ENCODE results near the gene SLC24A3.

SLC24A3 gene

GRCh38 chr20:19706463-19706862, 494.0 kb downstream of the SLC24A3 start:
- Mint-ChIP-seq H3K36me3 (ENCODE audit: low read depth) (peaks cover 18% of the 10 kb centered on the region), H3K27ac (no peak overlapping the region), H3K27me3 (ENCODE audit: low read depth) (no peaks in the 10 kb centered on the region), H3K9me3 (peaks cover 16% of the 10 kb centered on the region), H3K4me3 (no peak overlapping the region), H3K4me1 (peaks cover 30% of the 10 kb centered on the region)
- no peak for TF ChIP-seq CTCF (IDR thresholded peaks at IDR 0.05; ENCODE audit: unreplicated experiment in 3 of 3)

DNA sequence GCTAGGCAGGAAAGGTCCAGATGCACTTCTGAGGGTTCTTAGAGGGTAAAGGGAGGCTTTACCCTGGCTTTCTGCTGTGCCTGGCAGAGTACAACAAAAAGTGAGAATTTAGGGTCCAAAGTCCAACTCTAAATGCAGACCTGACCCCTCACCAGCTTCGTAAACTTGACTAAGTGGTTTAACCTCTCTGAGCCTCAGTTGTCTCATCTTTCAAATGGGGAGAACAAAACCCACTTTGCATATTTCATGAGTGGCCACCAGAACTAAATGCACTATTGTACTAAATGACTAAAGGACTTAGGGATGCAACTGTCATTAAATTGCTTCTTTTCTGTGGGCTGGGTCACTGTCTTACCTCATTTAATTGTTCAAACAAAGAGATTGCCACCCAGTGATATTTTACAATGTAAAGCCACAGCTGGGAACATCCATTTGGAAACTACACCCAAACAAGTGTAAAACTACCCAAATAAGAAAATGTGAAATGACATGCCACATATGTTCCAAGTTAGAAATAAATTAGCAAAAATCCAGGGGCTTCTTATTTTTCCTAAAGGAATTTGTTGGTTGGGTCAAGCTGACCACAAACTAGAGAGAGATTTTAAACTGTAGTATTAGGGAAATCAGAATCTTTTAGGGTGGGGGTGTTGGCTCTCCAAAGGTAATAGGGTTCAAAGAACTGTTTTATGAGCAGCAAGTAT, 497.3 kb downstream of the SLC24A3 start:
- TF ChIP-seq CTCF (IDR thresholded peaks at IDR 0.05; ENCODE audit: unreplicated experiment in 3 of 3): no peak
- peak overlapping the region in 1 of 3 experiments; percentile 43 for H3K4me3 Mint-ChIP-seq
- H3K4me1 Mint-ChIP-seq: peaks cover 57% of the 10 kb centered on the region
- no peaks in the 10 kb centered on the region for H3K27me3 Mint-ChIP-seq (ENCODE audit: low read depth)
- H3K27ac Mint-ChIP-seq: peak overlapping the region; percentile 74 to 92 (median 90)
- H3K9me3 Mint-ChIP-seq: no peaks in the 10 kb centered on the region
- H3K36me3 Mint-ChIP-seq (ENCODE audit: low read depth): no peaks in the 10 kb centered on the region

DNA sequence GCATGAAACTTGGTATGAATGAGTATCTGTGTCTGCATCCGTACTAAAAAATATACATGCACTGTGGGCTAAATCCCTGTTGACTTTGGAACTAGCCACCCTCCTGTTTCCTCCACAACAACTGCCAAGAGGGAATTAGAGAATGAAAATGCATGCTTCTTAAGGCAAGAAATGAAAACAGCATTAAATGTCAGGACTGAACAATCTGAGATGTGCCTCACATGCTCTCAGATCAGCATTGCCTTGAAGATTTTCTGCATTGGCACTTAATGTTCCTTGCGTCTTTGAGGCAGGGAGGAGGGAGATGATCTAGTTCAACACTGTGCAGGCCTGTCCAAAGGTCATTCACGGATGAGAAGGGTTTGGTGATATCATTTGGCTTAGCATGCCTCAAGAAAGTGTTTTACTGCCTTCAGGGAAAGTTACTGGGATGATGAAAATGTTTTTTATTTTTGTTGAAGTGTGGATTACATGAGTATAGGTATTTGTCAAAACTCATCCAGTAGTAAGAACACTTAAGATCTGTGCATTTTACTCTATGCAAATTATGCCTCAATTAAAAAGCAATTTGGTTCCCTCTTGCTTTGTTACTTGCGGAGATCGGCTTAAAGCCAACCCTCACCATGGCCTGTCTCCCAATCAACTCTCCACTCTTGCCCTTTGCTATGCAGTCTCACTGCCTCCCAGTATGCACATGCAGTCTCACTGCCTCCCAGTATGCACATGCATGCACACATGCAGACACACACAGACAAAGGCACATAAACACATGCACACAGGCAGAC, 498.1 kb downstream of the SLC24A3 start:
- Mint-ChIP-seq H3K4me1 (peaks cover 61% of the 10 kb centered on the region), H3K36me3 (ENCODE audit: low read depth) (no peaks in the 10 kb centered on the region), H3K9me3 (no peaks in the 10 kb centered on the region), H3K27ac (peak overlapping the region; percentile 74 to 92 (median 90)), H3K27me3 (ENCODE audit: low read depth) (no peaks in the 10 kb centered on the region), H3K4me3 (peak overlapping the region in 2 of 3 experiments; percentile 6 to 43)
- TF ChIP-seq CTCF (IDR thresholded peaks at IDR 0.05; ENCODE audit: unreplicated experiment in 3 of 3): no peak

DNA sequence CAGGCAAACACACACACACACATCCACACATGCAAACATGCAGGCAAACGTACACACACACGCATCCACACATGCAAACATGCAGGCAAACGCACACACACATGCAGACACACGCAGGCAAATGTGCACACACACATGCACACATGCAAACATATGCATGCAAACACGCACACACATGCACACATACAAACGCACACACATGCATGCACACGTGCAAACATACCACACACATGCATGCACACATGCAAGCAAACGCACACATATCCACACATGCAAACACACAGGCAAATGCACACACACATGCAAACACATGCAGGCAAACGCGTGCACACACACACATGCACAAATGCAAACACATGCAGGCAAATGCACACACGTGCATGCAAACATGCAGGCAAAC, 498.7 kb downstream of the SLC24A3 start:
- Mint-ChIP-seq H3K4me1 (peaks cover 61% of the 10 kb centered on the region), H3K27me3 (ENCODE audit: low read depth) (no peaks in the 10 kb centered on the region), H3K4me3 (no peak overlapping the region), H3K27ac (peak overlapping the region; percentile 74 to 92 (median 90)), H3K9me3 (no peaks in the 10 kb centered on the region), H3K36me3 (ENCODE audit: low read depth) (no peaks in the 10 kb centered on the region)
- TF ChIP-seq CTCF (IDR thresholded peaks at IDR 0.05; ENCODE audit: unreplicated experiment in 3 of 3): no peak

DNA sequence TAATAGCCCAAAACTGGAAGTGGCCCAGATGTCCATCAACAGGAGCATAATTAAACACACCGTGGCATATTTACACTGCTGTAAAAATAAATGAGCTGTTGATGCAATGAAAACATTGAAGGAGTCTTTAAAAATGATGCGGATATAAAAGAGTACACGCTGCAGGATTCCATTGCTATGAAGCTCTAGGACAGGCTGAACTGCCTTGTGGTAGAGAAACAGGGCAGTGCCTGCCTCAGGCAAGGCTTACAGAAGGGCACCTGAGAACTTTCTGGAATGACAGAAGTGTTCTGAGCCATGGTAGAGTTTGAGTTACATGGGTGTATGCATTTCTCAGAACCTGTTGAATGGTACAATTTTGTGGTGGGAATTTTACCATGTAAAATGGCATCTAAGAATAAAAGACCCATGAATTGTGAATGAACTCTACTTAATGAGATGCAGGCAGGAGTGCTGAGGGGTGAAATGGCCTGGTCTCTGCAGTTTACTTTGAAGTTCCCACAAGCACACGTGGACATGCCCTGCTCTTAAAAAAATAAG, 500.3 kb downstream of the SLC24A3 start:
- H3K27ac Mint-ChIP-seq: peak overlapping the region; percentile 92 to 97 (median 94)
- H3K4me3 Mint-ChIP-seq: peak overlapping the region; percentile 9 to 17 (median 16)
- no peak for TF ChIP-seq CTCF (IDR thresholded peaks at IDR 0.05; ENCODE audit: unreplicated experiment in 3 of 3)
- peaks cover 4% of the 10 kb centered on the region for H3K36me3 Mint-ChIP-seq (ENCODE audit: low read depth)
- H3K4me1 Mint-ChIP-seq: peaks cover 61% of the 10 kb centered on the region
- H3K9me3 Mint-ChIP-seq: no peaks in the 10 kb centered on the region
- H3K27me3 Mint-ChIP-seq (ENCODE audit: low read depth): no peaks in the 10 kb centered on the region

Data from nephron (organoid).